ENCODE data around the gene BLMH.

GRCh38 chr17:30207655-30208054, 84.1 kb downstream of the BLMH start:
- TF ChIP-seq CTCF (IDR thresholded peaks at IDR 0.05) = no peak
- no peak for TF ChIP-seq POLR2A (IDR thresholded peaks at IDR 0.05)
- TF ChIP-seq POLR2AphosphoS5 (IDR thresholded peaks at IDR 0.05) = no peak
